H1 (cell line): Measurements from ENCODE around the gene MCC. TPM values are rescaled to one million over a fixed set of nuclear protein-coding genes. Genes with fewer than 3 reads are reported as not detected.
A peak's percentile ranks its signal among the peaks of the same experiment; 100 is the strongest.

Experiments
- CTCF ChIA-PET: fragments of 300-600 bp; sonication (Branson Sonifier 250); formaldehyde crosslinking; loops from one replicate; lab custom pipeline; 2021; ENCODE audit not compliant: partially characterized antibody; lab: Charles Lee
- POLR2A ChIA-PET: fragments of 300-600 bp; sonication (Branson Sonifier 250); formaldehyde crosslinking; loops from one replicate; lab custom pipeline; 2021; ENCODE audit warnings: inconsistent platforms; ENCODE audit not compliant: partially characterized antibody; lab: Charles Lee
- DNase-seq, 2 experiments: peaks; one replicate each; pipeline versions ENCODE4 v3.0.0 to v3.0.0-alpha.2; 2010 to 2022; ENCODE audit warnings: low spot score in 2 of 2, low read depth in 1 of 2, mixed read lengths in 1 of 2
- FAIRE-seq: peaks from 2 replicates; lab custom pipeline; 2011; peaks lifted over from hg19 to GRCh38; lab: Jason Lieb, UNC
- H2AFZ ChIP-seq: 2 replicates; pipeline ENCODE4 v1.8.1; 2012; ENCODE audit warnings: low read length, inconsistent platforms
- H2AK5ac ChIP-seq: 2 replicates; pipeline ENCODE4 v1.6.1; 2013; ENCODE audit warnings: low read depth, low read length
- H2BK120ac ChIP-seq: replicated peaks from 2 replicates; pipeline ENCODE3; 2013; ENCODE audit warnings: low read depth, low read length, inconsistent platforms
- H2BK12ac ChIP-seq: 2 replicates; pipeline ENCODE4 v1.6.1; 2013; ENCODE audit warnings: low read depth, low read length
- H2BK15ac ChIP-seq: 2 replicates; pipeline ENCODE4 v1.6.1; 2013; ENCODE audit warnings: low read length
- H2BK20ac ChIP-seq: 2 replicates; pipeline ENCODE4 v1.6.1; 2013; ENCODE audit warnings: low read length
- H2BK5ac ChIP-seq: 2 replicates; pipeline ENCODE4 v1.6.1; 2013; ENCODE audit warnings: low read depth, low read length
- H3K14ac ChIP-seq: 2 replicates; pipeline ENCODE4 v1.6.1; 2013; ENCODE audit warnings: inconsistent platforms; ENCODE audit not compliant: insufficient read length
- H3K18ac ChIP-seq: 2 replicates; pipeline ENCODE4 v1.6.1; 2013; ENCODE audit warnings: low read length; ENCODE audit errors: extremely low read depth
- H3K23ac ChIP-seq: 2 replicates; pipeline ENCODE4 v1.6.1; 2013; ENCODE audit warnings: inconsistent platforms; ENCODE audit not compliant: insufficient read length
- H3K23me2 ChIP-seq: 2 replicates; pipeline ENCODE4 v1.6.1; 2013; ENCODE audit warnings: low read depth, low read length
- H3K27ac ChIP-seq: 2 replicates; pipeline ENCODE4 v1.6.1; 2011; ENCODE audit warnings: low read depth, low read length, inconsistent platforms
- H3K27me3 ChIP-seq, 4 experiments: replicated peaks in 1 of 4; 1 replicate in 1 of 4; 2 replicates in 3 of 4; pipeline versions ENCODE4 v1.6.1 to v1.8.1; 2011 to 2013; ENCODE audit warnings: low read length in 3 of 4, mild to moderate bottlenecking in 3 of 4, inconsistent platforms in 2 of 4, mixed read lengths in 2 of 4, moderate library complexity in 1 of 4; ENCODE audit not compliant: control insufficient read depth in 3 of 4, insufficient read depth in 3 of 4; ENCODE audit errors: extremely low read depth in 1 of 4
- H3K36me3 ChIP-seq, 4 experiments: 2 replicates each; pipeline versions ENCODE4 v1.6.1 to v1.8.1; 2011 to 2013; ENCODE audit warnings: mild to moderate bottlenecking in 4 of 4, low read length in 3 of 4, moderate library complexity in 2 of 4, control low read depth in 1 of 4, inconsistent platforms in 1 of 4; ENCODE audit not compliant: insufficient read depth in 4 of 4, control insufficient read depth in 2 of 4
- H3K4ac ChIP-seq: replicated peaks from 2 replicates; pipeline ENCODE3; 2013; ENCODE audit warnings: low read length, low read depth, mixed read lengths, inconsistent platforms; ENCODE audit not compliant: insufficient read length
- H3K4me1 ChIP-seq, 4 experiments: replicated peaks in 1 of 4; 1 replicate in 1 of 4; 2 replicates in 3 of 4; pipeline versions ENCODE4 v1.6.1 to v1.8.1; 2011 to 2013; ENCODE audit warnings: low read length in 3 of 4, inconsistent platforms in 2 of 4, mixed read lengths in 1 of 4; ENCODE audit not compliant: insufficient read depth in 4 of 4, control insufficient read depth in 3 of 4
- H3K4me2 ChIP-seq, 2 experiments: 2 replicates each; pipeline versions ENCODE4 v1.6.1 to v1.8.1; 2011 to 2013; ENCODE audit warnings: low read depth in 2 of 2, low read length in 2 of 2, control low read depth in 1 of 2, inconsistent platforms in 1 of 2, mild to moderate bottlenecking in 1 of 2; ENCODE audit not compliant: insufficient read depth in 1 of 2
- H3K4me3 ChIP-seq, 4 experiments: fragments of 200-600, 300-600 bp in 1 of 4; sonication (generic), shearing (Covaris generic), sonication (Bioruptor Twin) in 1 of 4; 2 replicates each; pipeline versions ENCODE4 v1.5.1 to v1.8.1; 2011 to 2016; ENCODE audit warnings: low read length in 4 of 4, low read depth in 3 of 4, control low read depth in 2 of 4, inconsistent platforms in 2 of 4, mild to moderate bottlenecking in 2 of 4, mixed read lengths in 1 of 4, moderate library complexity in 1 of 4; ENCODE audit not compliant: insufficient read depth in 2 of 4; ENCODE audit errors: extremely low read depth in 1 of 4
- H3K56ac ChIP-seq: replicated peaks from 2 replicates; pipeline ENCODE3; 2013; ENCODE audit warnings: low read depth, mild to moderate bottlenecking, mixed read lengths, low read length, inconsistent platforms; ENCODE audit not compliant: insufficient read length
- H3K79me1 ChIP-seq: 2 replicates; pipeline ENCODE4 v1.6.1; 2013; ENCODE audit warnings: low read depth, low read length, control low read depth
- H3K79me2 ChIP-seq, 2 experiments: 2 replicates each; pipeline versions ENCODE4 v1.6.1 to v1.8.1; 2012 to 2013; ENCODE audit warnings: low read length in 2 of 2, mild to moderate bottlenecking in 2 of 2, inconsistent platforms in 1 of 2; ENCODE audit not compliant: insufficient read depth in 2 of 2, control insufficient read depth in 1 of 2
- H3K9ac ChIP-seq, 4 experiments: replicated peaks in 1 of 4; 1 replicate in 1 of 4; 2 replicates in 3 of 4; pipeline versions ENCODE4 v1.6.1 to v1.8.1; 2011 to 2013; ENCODE audit warnings: low read depth in 3 of 4, low read length in 3 of 4, control low read depth in 2 of 4, mild to moderate bottlenecking in 2 of 4, moderate library complexity in 2 of 4, inconsistent platforms in 1 of 4; ENCODE audit errors: extremely low read depth in 1 of 4
- H3K9me3 ChIP-seq, 2 experiments: 2 replicates each; pipeline versions ENCODE4 v1.6.1 to v1.8.1; 2012 to 2013; ENCODE audit warnings: mild to moderate bottlenecking in 2 of 2, moderate library complexity in 2 of 2, control low read depth in 1 of 2, inconsistent platforms in 1 of 2, low read depth in 1 of 2, low read length in 1 of 2, mixed read lengths in 1 of 2; ENCODE audit not compliant: insufficient read depth in 2 of 2
- H4K20me1 ChIP-seq, 2 experiments: replicated peaks in 1 of 2; 2 replicates each; pipeline versions ENCODE3 to v1.8.1; 2011 to 2013; ENCODE audit warnings: inconsistent platforms in 2 of 2, low read length in 2 of 2, mild to moderate bottlenecking in 1 of 2; ENCODE audit not compliant: insufficient read depth in 2 of 2, control insufficient read depth in 1 of 2
- H4K5ac ChIP-seq: 2 replicates; pipeline ENCODE4 v1.6.1; 2013; ENCODE audit warnings: low read length, low read depth, mixed read lengths, inconsistent platforms; ENCODE audit not compliant: insufficient read length
- H4K8ac ChIP-seq: 2 replicates; pipeline ENCODE4 v1.8.0; 2013; ENCODE audit warnings: mild to moderate bottlenecking, moderate library complexity, low read length, inconsistent platforms; ENCODE audit not compliant: insufficient read depth; ENCODE audit errors: extremely low read depth
- H4K91ac ChIP-seq: replicated peaks from 2 replicates; pipeline ENCODE3; 2013; ENCODE audit warnings: low read length, mixed read lengths, inconsistent platforms; ENCODE audit not compliant: insufficient read length
- NRF1 ChIP-seq: IDR thresholded peaks from 2 replicates; pipeline ENCODE4 v1.6.1; 2011; ENCODE audit warnings: mild to moderate bottlenecking, low read depth, low read length, improper control_type of control experiment
- POLR2AphosphoS5 ChIP-seq: IDR thresholded peaks from 2 replicates; pipeline ENCODE4 v1.6.1; 2011; ENCODE audit warnings: low read depth, low read length
- WGBS, 2 experiments: shearing (Covaris generic) in 1 of 2; methylation state at CpG; one replicate each; pipeline versions ENCODE4 v1.1.6 to v1.1.7; 2013 to 2015; ENCODE audit warnings: low lambda C conversion rate in 2 of 2, mixed read lengths in 2 of 2, inconsistent platforms in 1 of 2, low coverage in 1 of 2, missing lambda C conversion rate in 1 of 2; ENCODE audit not compliant: insufficient replicate concordance in 2 of 2, insufficient coverage in 1 of 2, insufficient read length in 1 of 2; ENCODE audit errors: extremely low coverage in 1 of 2, missing lambda C conversion rate in 1 of 2; 5-methylcytosine and 5-hydroxymethylcytosine counted together
- polyA plus RNA-seq, 7 experiments: library from polyadenylated mRNA; depleted of rRNA in 3 of 7; stranded (reverse) in 5 of 7; unstranded in 2 of 7; fragments of >200 nt in 5 of 7; fragments of 200-250 nt in 2 of 7; gene quantifications; 1 replicate in 5 of 7; 2 replicates in 1 of 7; 4 replicates in 1 of 7; pipeline versions ENCODE4 v1.2.1 to v1.2.3, GENCODE V29; 2011 to 2013; ENCODE audit warnings: missing spikeins in 2 of 7, mixed read lengths in 2 of 7
- total RNA-seq: library from RNA; stranded (reverse); fragmentation: NEBNext Ultra II Directional; extraction: Animal tissue kit (Norgen Biotek cat#: 25700); gene quantifications from 2 replicates; pipeline ENCODE4 v1.2.1, GENCODE V29; 2021

The MCC gene
- total and polyA plus RNA-seq, 2 of the 8 experiments (the other 6 are each of a cell fraction or from before 2014, with no cell fraction given) = 2.6 to 18.3 TPM

DNA sequence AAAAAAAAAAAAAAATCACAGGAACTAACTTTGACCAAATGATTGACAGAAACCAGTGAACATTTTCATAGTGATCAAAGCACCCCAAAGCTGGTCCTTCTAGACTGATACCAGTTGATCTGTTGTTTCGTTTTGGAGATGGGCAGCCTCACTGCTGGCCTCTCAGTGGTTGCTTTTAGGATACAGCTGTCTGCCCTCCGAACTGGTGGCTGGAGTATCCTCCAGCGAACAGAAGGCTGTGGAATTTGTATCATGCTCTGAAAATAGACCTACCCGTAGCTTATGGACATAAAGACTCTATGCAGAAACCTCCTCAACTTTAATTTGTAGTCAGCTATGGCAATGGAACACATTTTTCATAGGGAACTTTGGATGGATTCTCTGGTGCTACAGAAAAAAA, 462.7 kb downstream of the MCC start:
- H3K56ac ChIP-seq = no peak overlapping the region
- DNase-seq (no peak), FAIRE-seq (no peak)
- H2BK15ac ChIP-seq = no peak overlapping the region
- no peak overlapping the region for H3K9ac ChIP-seq
- no peaks in the 10 kb centered on the region for H3K4me1 ChIP-seq
- H3K18ac ChIP-seq = no peak overlapping the region
- no peak overlapping the region for H4K8ac ChIP-seq
- H3K4ac ChIP-seq = no peak overlapping the region
- H3K4me3 ChIP-seq = no peak overlapping the region
- H3K79me2 ChIP-seq = no peaks in the 10 kb centered on the region
- no peak overlapping the region for H3K4me2 ChIP-seq
- no peaks in the 10 kb centered on the region for H4K20me1 ChIP-seq
- TF ChIP-seq NRF1 = no peak
- peak; percentile 44; the same call in 1 of the 2 replicates for TF ChIP-seq POLR2AphosphoS5
- H3K9me3 ChIP-seq = no peaks in the 10 kb centered on the region
- no peak overlapping the region for H4K5ac ChIP-seq
- no peaks in the 10 kb centered on the region for H3K23me2 ChIP-seq
- ChIA-PET POLR2A (no interaction called here), CTCF (interaction anchor here (1.2 to 2.1 kb wide), 3 partner anchors 9 to 315 kb away, joined by 3 to 16 read pairs (median 4); no protein-coding TSS in a partner anchor)
- H3K14ac ChIP-seq = no peak overlapping the region
- 98% methylated on average over 4 of the region's 4 CpGs; no CpG with 5 or more reads in 1 of the 2 experiments for WGBS, 2 experiments
- no peak overlapping the region for H2AK5ac ChIP-seq
- no peak overlapping the region for H2BK12ac ChIP-seq
- no peak overlapping the region for H2BK5ac ChIP-seq
- peaks cover 0 to 52% (median 20%) of the 10 kb centered on the region in 4 experiments; a peak in 7 of 8 replicates for H3K36me3 ChIP-seq
- H4K91ac ChIP-seq = no peak overlapping the region
- no peak overlapping the region for H2AFZ ChIP-seq
- no peak overlapping the region for H3K23ac ChIP-seq
- no peak overlapping the region for H2BK120ac ChIP-seq
- peaks cover 3% of the 10 kb centered on the region; the same call in 1 of the 2 replicates for H3K79me1 ChIP-seq
- H3K27ac ChIP-seq = no peak overlapping the region
- no peaks in the 10 kb centered on the region for H3K27me3 ChIP-seq
- H2BK20ac ChIP-seq = no peak overlapping the region
